ENCODE results near the gene FRK.

GRCh38 chr6:116012951-116013350, 47.7 kb downstream of the FRK start:
- no peak for TF ChIP-seq CTCF (IDR thresholded peaks at IDR 0.05)
- no peak for TF ChIP-seq POLR2A (IDR thresholded peaks at IDR 0.05)
